GM19238 (cell line): ENCODE results near the gene DRC7.
A peak's percentile ranks its signal among the peaks of the same experiment; 100 is the strongest.

Source experiments
- DNase-seq: peaks from one replicate; pipeline ENCODE4 v3.0.0; 2011; ENCODE audit warnings: low spot score; ENCODE audit not compliant: insufficient read length

The DRC7 gene

DNA sequence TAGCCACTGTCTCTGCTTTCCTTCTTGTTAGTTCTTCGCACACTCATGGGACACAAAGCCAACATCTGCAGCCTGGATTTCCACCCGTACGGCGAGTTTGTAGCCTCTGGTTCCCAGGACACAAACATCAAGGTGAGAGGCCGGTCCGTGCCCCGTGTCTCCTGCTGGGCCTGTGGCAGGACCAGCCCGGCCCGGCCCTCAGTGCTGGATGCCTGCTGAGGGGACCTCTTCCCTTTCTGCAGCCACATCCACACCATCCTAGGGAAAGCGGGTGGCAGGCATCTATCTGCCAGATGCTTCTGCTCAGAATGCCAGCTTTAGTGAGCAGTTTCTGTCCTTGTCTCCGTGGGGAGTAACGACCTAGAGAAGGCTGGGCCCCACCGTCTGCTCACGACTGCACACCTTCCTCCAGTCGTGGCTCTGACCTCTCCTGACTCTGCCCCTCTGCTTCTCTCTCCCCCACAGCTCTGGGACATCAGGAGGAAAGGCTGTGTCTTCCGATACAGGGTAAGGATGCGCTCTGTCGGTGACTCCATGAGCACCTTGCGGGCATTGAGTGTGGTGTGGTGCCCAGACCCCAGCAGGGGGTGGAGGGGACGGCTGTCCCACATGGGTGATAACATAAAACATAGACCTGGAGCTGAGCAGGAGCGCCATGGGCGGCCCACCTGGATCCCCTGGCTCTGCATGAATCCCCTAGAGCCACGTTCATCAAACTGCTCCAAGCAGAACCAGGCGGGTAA lies 56.4 kb downstream of the DRC7 start:
- no peak for DNase-seq

DNA sequence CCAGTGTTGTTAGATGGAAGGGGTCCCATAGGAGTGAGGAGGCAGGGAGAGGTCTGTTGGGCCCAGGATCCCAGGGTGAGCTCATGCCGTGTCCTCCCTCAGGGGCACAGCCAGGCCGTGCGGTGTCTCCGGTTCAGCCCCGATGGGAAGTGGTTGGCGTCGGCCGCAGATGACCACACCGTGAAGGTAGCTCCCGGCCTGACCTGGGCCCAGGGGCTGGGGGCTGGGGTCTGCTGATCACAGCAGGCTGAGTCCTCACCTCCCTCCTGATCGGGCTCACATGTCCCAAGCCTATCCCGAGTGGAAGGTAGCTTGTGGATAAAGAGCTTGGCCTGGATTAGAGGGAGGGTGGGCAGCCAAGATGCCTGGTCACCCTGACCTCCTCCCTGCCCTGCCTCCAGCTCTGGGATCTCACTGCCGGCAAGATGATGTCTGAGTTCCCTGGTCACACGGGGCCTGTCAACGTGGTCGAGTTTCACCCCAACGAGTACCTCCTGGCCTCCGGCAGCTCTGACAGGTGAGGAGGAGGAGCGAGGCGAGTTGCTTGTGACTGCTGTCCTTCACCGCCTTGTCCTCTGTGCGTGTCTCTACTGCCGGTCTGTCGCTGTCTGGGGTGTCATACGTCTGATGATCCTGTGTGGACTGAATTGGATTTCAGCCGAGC lies 57.1 kb downstream of the DRC7 start:
- no peak for DNase-seq

GRCh38 chr16:57752203-57752580 lies 57.6 kb downstream of the DRC7 start:
- no peak for DNase-seq

DNA sequence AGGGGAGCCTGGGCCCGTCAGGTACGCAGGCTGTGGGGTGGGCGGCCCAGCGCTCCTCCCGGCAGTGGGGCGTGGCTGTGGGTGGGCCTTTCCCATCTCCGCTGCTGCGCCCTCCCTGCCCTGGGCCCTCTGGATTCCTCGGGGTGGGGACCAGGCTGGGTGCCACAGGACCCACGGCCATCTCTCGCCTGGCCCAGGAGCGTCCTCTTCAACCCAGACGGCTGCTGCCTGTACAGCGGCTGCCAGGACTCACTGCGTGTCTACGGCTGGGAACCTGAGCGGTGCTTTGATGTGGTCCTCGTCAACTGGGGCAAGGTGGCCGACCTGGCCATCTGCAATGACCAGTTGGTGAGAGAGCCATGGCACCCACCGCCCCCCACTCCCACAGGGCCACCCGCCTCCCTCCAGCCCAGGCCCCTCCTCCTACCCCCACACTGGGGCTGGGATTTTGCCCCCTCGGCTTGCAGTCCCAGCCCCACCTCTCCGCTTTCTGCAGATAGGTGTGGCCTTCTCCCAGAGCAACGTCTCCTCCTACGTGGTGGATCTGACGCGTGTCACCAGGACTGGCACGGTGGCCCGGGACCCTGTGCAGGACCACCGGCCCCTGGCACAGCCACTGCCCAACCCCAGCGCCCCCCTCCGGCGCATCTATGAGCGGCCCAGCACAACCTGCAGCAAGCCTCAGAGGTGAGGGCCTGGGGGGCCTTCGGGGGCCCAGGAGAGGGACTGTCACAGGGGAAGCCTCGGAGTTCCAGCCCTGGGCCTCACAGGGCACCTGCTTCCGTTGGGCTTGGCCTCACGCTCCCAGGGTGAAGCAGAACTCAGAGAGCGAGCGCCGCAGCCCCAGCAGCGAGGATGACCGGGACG lies 58.2 kb downstream of the DRC7 start:
- DNase-seq: no peak

DNA sequence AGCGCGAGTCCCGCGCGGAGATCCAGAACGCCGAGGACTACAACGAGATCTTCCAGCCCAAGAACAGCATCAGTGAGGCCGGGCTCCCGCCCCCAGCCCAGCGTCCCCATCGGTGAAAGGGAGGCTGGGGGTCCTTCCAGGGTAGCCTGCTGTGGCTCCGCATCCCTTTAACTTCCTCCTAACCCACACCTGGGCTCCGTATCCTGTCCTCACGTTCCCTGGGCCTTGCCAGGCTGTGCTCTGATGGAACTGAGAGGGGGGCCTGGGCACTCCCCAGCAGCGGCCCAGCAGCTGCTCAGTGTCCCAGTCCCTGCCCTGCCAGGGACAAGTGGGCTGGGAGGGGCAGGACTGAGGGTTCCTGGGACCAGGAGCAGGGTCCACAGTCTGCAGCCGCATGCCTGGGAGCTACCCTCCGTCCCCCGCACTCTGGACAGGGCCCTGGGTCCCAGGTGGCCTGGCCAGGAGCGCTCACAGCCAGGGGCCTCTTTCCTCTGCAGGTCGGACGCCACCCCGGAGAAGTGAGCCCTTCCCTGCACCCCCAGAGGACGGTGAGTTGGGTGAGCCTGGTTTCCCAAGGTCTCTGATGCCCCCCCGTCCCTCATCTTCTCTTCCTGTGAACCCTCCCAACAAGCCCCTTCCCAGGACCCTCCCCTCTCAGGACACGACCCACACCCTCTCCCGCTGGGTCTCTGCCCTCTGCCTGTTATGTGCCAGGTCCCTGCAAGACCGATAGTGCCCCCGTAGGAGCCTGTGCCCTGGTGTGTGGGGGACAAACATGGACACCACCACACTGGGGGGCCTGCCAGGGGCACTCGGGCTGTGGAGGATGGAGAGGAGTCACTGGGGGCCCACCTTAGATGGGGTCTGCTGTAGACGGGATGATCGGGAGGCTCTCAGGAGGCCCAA lies 59.1 kb downstream of the DRC7 start:
- no peak for DNase-seq

DNA sequence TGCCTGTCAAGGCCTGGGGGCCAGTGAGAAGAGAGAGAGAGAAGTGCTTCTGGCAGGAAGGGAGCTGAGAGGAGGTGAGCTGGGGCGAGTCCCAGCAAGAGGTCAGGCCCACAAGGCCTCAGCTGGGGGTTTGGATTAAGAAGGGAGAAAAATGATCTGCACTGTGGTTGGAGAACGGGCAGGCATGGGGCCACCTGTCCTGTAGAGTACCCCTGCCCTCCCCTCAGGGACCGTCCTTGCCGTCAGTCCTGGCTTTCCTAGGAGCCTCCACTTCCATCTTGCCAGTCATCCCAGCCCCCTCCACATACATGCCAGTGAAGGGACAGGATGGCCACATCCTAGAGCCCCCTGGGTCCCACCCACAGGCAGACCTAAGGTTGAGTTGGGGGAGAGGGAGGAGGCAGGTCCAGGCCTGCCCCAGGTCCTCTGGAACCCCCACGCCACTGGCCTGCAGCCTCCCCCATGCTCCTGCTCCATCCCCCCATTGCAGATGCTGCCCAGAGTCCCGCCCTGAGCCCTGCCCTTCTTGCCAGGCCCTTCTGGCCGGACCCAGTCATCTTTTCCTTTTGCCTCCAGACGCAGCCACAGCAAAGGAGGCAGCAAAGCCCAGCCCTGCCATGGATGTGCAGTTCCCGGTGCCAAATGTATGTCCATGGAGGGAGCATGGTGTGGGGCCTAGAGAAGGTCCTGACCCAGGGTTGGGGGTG lies 59.9 kb downstream of the DRC7 start:
- no peak for DNase-seq

- DNase-seq: no peak
Observed at GRCh38 chr16:57755061-57755684, 60.6 kb downstream of the DRC7 start.

GRCh38 chr16:57755726-57756423 lies 61.3 kb downstream of the DRC7 start:
- no peak for DNase-seq

- DNase-seq: no peak
Observed at GRCh38 chr16:57756424-57757325, 62.1 kb downstream of the DRC7 start.

GRCh38 chr16:57757326-57757786 lies 62.8 kb downstream of the DRC7 start:
- DNase-seq: peak; percentile 96

DNA sequence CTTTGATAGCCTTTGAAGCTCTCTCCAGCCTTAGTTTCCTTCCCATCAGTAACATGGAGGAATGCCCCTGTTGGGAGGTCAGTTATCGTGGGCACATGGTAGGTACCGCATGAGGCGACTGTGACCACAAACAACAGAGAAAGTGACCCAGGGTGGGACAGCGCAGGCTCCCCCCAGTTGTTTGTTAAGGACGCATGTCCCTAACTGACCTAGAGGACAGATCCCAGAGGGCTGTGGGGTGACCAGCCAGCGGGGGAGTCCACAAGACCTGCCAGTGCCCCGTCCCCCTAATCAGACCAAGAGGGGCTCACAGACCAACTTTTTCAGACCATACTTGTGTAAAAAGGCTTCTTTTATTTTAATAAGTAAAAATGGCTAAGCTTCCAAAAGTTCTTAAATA lies 63.3 kb downstream of the DRC7 start:
- no peak for DNase-seq

- DNase-seq: no peak
Observed at GRCh38 chr16:57758331-57759117, 63.9 kb downstream of the DRC7 start.

GRCh38 chr16:57759131-57759530 lies 64.5 kb downstream of the DRC7 start:
- no peak for DNase-seq

- no peak for DNase-seq
Observed at GRCh38 chr16:57759541-57760356, 65.1 kb downstream of the DRC7 start.

DNA sequence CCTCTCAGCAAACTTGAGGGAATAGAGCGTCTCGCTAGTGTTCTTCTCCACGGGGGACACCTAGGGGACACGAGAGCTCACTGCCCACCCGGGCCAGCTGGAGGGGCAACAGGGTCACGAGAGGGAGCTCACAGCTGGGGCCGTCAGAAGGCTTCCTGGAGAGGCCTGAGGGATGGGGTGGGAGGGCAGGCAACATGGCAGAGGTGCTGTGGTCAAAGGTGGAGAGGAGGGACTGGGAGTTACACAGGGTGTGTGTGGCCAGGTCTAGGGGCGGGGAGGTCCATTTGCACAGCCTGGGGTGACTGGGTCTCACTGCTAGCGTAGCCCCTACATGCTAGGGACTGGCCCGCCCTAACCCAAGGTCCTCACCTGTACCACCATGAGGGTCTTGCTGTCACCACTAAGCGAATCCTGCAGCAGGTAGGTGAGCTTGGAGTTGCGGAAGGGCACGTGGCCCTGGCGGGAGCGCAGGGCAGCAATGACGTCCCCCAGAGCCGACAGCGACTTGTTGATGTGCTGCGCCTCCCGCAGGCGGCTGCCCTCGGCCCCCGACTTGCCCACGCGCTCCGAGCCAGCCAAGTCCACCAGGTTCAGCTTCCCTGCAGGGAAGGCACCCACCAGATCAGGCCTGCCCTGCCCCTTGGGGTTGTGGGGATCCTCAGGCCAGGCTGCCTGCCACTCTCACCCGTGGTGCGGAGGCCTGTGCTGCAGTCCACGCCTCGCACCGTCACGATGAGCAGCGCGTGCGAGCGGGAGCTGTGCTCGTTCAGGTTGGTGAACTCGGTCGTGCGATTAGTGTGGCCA lies 66.0 kb downstream of the DRC7 start:
- no peak for DNase-seq

GRCh38 chr16:57761301-57761700 lies 66.7 kb downstream of the DRC7 start:
- no peak for DNase-seq
